ENCODE results near the gene VARS1. TPM values are rescaled to one million over a fixed set of nuclear protein-coding genes. Genes with fewer than 3 reads are reported as not detected.
A peak's percentile ranks its signal among the peaks of the same experiment; 100 is the strongest.

VARS1 gene
- total RNA-seq, 1 experiment from 2014 or later, result 124 TPM

- BruUV-seq (replicated peaks), result no TSS peak
- intact Hi-C loops (cut with micrococcal nuclease; ENCODE audit: unreplicated experiment), result loop anchor here (1.0 to 10.0 kb wide), 4 partner anchors 31 to 1147 kb away; partner anchors contain the start of genes ATP6V1G2, DDX39B and NFKBIL1
Measured at GRCh38 chr6:31827286-31828079, 31.9 kb upstream of the VARS1 start, which contains the start of gene HSPA1B. Gene HSPA1B, plus strand, starts transcription at chr6:31827738. Its CDS starts 213 bp downstream, at chr6:31827951.

GRCh38 chr6:31826793-31827285 lies 31.3 kb upstream of the VARS1 start:
- Histone ChIP-seq H4K20me1 (ENCODE audit: insufficient read depth) (peaks cover 23% of the 10 kb centered on the region), H3K4me1 (replicated peaks; ENCODE audit: insufficient read depth) (peaks cover 52% of the 10 kb centered on the region), H3K9me2 (ENCODE audit: insufficient read depth) (no peaks in the 10 kb centered on the region), H2AFZ (peak overlapping the region; percentile 50), H3K9me3 (ENCODE audit: insufficient read depth, low read depth) (no peaks in the 10 kb centered on the region), H3K4me3 (peak overlapping the region; percentile 69), H3K79me2 (ENCODE audit: low read depth) (peaks cover 53% of the 10 kb centered on the region), H3K27ac (peak overlapping the region; percentile 98), H3K36me3 (ENCODE audit: low read depth) (no peaks in the 10 kb centered on the region), H3K27me3 (ENCODE audit: insufficient read depth, low read depth) (no peaks in the 10 kb centered on the region), H3F3A (ENCODE audit: insufficient read depth, low read depth) (peaks cover 61% of the 10 kb centered on the region), H3K4me2 (peak overlapping the region; percentile 98)
- CTCF ChIA-PET, result interaction anchor here (0.6 kb wide), 1 partner anchor 144 kb away, joined by 8 read pairs; no protein-coding TSS in a partner anchor
- peak in 1 of 2 experiments; percentile 87 for DNase-seq
- TF ChIP-seq EZH2 (IDR thresholded peaks at IDR 0.05; ENCODE audit: low read depth) (no peak), CTCF (conservative IDR thresholded peaks at IDR 0.05) (no peak)
- POLR2A ChIA-PET (ENCODE audit: unreplicated experiment), result interaction anchor here (0.5 to 2.4 kb wide), 12 partner anchors 11 to 166 kb away, joined by 3 to 40 read pairs (median 6); partner anchors contain the start of genes C6orf47, EHMT2, HSPA1A and HSPA1L
- intact Hi-C loops (cut with micrococcal nuclease; ENCODE audit: unreplicated experiment), result loop anchor here (1.0 to 10.0 kb wide), 4 partner anchors 31 to 1148 kb away; partner anchors contain the start of genes ATP6V1G2, DDX39B and NFKBIL1
- no TSS peak for BruUV-seq (replicated peaks)

More at GRCh38 chr6:31827286-31828079, 31.9 kb upstream of the VARS1 start, which contains the start of gene HSPA1B:
- H3K9me2 ChIP-seq (ENCODE audit: insufficient read depth), result no peaks in the 10 kb centered on the region
- H3F3A ChIP-seq (ENCODE audit: insufficient read depth, low read depth), result peaks cover 61% of the 10 kb centered on the region
- H3K36me3 ChIP-seq (ENCODE audit: low read depth), result no peaks in the 10 kb centered on the region
- ChIA-PET POLR2A (ENCODE audit: unreplicated experiment) (interaction anchor here (0.5 to 2.4 kb wide), 17 partner anchors 12 to 353 kb away, joined by 3 to 40 read pairs (median 6); partner anchors contain the start of genes EHMT2, HSPA1A, HSPA1L and LSM2), CTCF (interaction anchor here (0.5 to 0.6 kb wide), 2 partner anchors 145 to 438 kb away, joined by 4 to 8 read pairs; no protein-coding TSS in a partner anchor)
- peaks cover 54% of the 10 kb centered on the region for H3K4me1 ChIP-seq (replicated peaks; ENCODE audit: insufficient read depth)
- H3K79me2 ChIP-seq (ENCODE audit: low read depth), result peaks cover 57% of the 10 kb centered on the region
- H3K27me3 ChIP-seq (ENCODE audit: insufficient read depth, low read depth), result no peaks in the 10 kb centered on the region
- no peaks in the 10 kb centered on the region for H3K9me3 ChIP-seq (ENCODE audit: insufficient read depth, low read depth)
- peak within 1 kb of the TSS; percentile 50 for H2AFZ ChIP-seq
- peak within 1 kb of the TSS; percentile 84 for H3K4me3 ChIP-seq
- peak within 1 kb of the TSS; percentile 98 for H3K27ac ChIP-seq
- peak; percentile 99 for DNase-seq
- peak within 1 kb of the TSS; percentile 98 for H3K4me2 ChIP-seq
- H4K20me1 ChIP-seq (ENCODE audit: insufficient read depth), result peaks cover 24% of the 10 kb centered on the region
- TF ChIP-seq CTCF (conservative IDR thresholded peaks at IDR 0.05), result no peak
- TF ChIP-seq EZH2 (IDR thresholded peaks at IDR 0.05; ENCODE audit: low read depth), result no peak

GRCh38 chr6:31825553-31825952 lies 30.0 kb upstream of the VARS1 start:
- BruUV-seq (replicated peaks), result no TSS peak
- POLR2A ChIA-PET (ENCODE audit: unreplicated experiment), result interaction anchor here (0.6 kb wide), 1 partner anchor 39 kb away, joined by 3 read pairs; no protein-coding TSS in a partner anchor

More at GRCh38 chr6:31825553-31825952, 30.0 kb upstream of the VARS1 start:
- Histone ChIP-seq H3K9me2 (ENCODE audit: insufficient read depth) (no peaks in the 10 kb centered on the region), H3K4me3 (peak overlapping the region; percentile 69), H3K4me2 (peak overlapping the region; percentile 98), H3K27me3 (ENCODE audit: insufficient read depth, low read depth) (no peaks in the 10 kb centered on the region), H3K9me3 (ENCODE audit: insufficient read depth, low read depth) (no peaks in the 10 kb centered on the region), H3K4me1 (replicated peaks; ENCODE audit: insufficient read depth) (peaks cover 58% of the 10 kb centered on the region), H3K27ac (peak overlapping the region; percentile 98), H4K20me1 (ENCODE audit: insufficient read depth) (peaks cover 10% of the 10 kb centered on the region), H3K79me2 (ENCODE audit: low read depth) (peaks cover 51% of the 10 kb centered on the region), H3F3A (ENCODE audit: insufficient read depth, low read depth) (peaks cover 63% of the 10 kb centered on the region), H2AFZ (peak overlapping the region; percentile 65; the same call in 1 of the 2 replicates), H3K36me3 (ENCODE audit: low read depth) (no peaks in the 10 kb centered on the region)
- no peak for TF ChIP-seq CTCF (conservative IDR thresholded peaks at IDR 0.05)
- no peak for TF ChIP-seq EZH2 (IDR thresholded peaks at IDR 0.05; ENCODE audit: low read depth)
- DNase-seq, result no peak
- CTCF ChIA-PET, result no interaction called here
- intact Hi-C loops (cut with micrococcal nuclease; ENCODE audit: unreplicated experiment), result loop anchor here (10.0 kb wide), 2 partner anchors 281 to 1149 kb away; partner anchors contain the start of genes ATP6V1G2, DDX39B and NFKBIL1
